GM23248 (cell line): Measurements from ENCODE around the gene KIF11. TPM values are rescaled to one million over a fixed set of nuclear protein-coding genes. Genes with fewer than 3 reads are reported as not detected.
A peak's percentile ranks its signal among the peaks of the same experiment; 100 is the strongest.

ENCODE experiments used
- DNase-seq: peaks from one replicate; pipeline ENCODE4 v3.0.0-alpha.2; 2015
- H2AFZ ChIP-seq: fragments of 200-600 bp; sonication (generic); 2 replicates; pipeline ENCODE4 v1.6.1; 2016; ENCODE audit warnings: antibody characterized with exemption
- H3F3A ChIP-seq: fragments of 200-600 bp; sonication (generic); 2 replicates; pipeline ENCODE4 v1.6.1; 2016; ENCODE audit warnings: mild to moderate bottlenecking, antibody characterized with exemption, mixed run types; ENCODE audit not compliant: insufficient read depth
- H3K27ac ChIP-seq: fragments of 200-600 bp; sonication (generic); 2 replicates; pipeline ENCODE4 v1.5.1; 2016; ENCODE audit warnings: mild to moderate bottlenecking
- H3K27me3 ChIP-seq: fragments of 200-600 bp; sonication (generic); replicated peaks from 2 replicates; pipeline ENCODE4 v1.6.1; 2016; ENCODE audit warnings: mild to moderate bottlenecking; ENCODE audit not compliant: insufficient read depth
- H3K36me3 ChIP-seq: fragments of 200-600 bp; sonication (generic); 2 replicates; pipeline ENCODE4 v1.6.1; 2016; ENCODE audit warnings: low read depth, mild to moderate bottlenecking
- H3K4me1 ChIP-seq: fragments of 200-600 bp; sonication (generic); 2 replicates; pipeline ENCODE4 v1.6.1; 2016; ENCODE audit warnings: mild to moderate bottlenecking; ENCODE audit not compliant: insufficient read depth
- H3K4me2 ChIP-seq: fragments of 200-600 bp; sonication (generic); one replicate; pipeline ENCODE4 v1.6.1; 2016; ENCODE audit warnings: mild to moderate bottlenecking; ENCODE audit not compliant: unreplicated experiment
- H3K4me3 ChIP-seq: fragments of 200-600 bp; sonication (generic); 2 replicates; pipeline ENCODE4 v1.5.1; 2016; ENCODE audit warnings: mild to moderate bottlenecking
- H3K79me2 ChIP-seq: fragments of 200-600 bp; sonication (generic); 2 replicates; pipeline ENCODE4 v1.6.1; 2016; ENCODE audit warnings: mild to moderate bottlenecking; ENCODE audit not compliant: insufficient read depth
- H3K9ac ChIP-seq: fragments of 200-600 bp; sonication (generic); 2 replicates; pipeline ENCODE4 v1.6.1; 2016; ENCODE audit warnings: mild to moderate bottlenecking
- H3K9me2 ChIP-seq: fragments of 200-600 bp; sonication (generic); 2 replicates; pipeline ENCODE4 v1.6.1; 2016; ENCODE audit warnings: mixed run types, mild to moderate bottlenecking, moderate library complexity; ENCODE audit not compliant: insufficient read depth
- H3K9me3 ChIP-seq: fragments of 200-600 bp; sonication (generic); one replicate; pipeline ENCODE4 v1.6.1; 2017; ENCODE audit warnings: low read depth
- H4K20me1 ChIP-seq: fragments of 200-600 bp; sonication (generic); 2 replicates; pipeline ENCODE4 v1.6.0; 2016; ENCODE audit not compliant: insufficient read depth
- EZH2 ChIP-seq: fragments of 200-600 bp; sonication (generic); IDR thresholded peaks from 2 replicates; pipeline ENCODE4 v1.6.1; 2018; ENCODE audit warnings: antibody characterized with exemption, mild to moderate bottlenecking; ENCODE audit not compliant: insufficient read depth, poor library complexity, severe bottlenecking
- EZH2phosphoT487 ChIP-seq: fragments of 200-600 bp; sonication (generic); IDR thresholded peaks from 2 replicates; pipeline ENCODE4 v1.6.1; 2018; ENCODE audit warnings: antibody characterized with exemption, moderate library complexity, mild to moderate bottlenecking, low read depth; ENCODE audit not compliant: insufficient read depth
- WGBS, 2 experiments: methylation state at CpG; one replicate each; pipeline ENCODE4 v1.1.6; 2015 to 2017; ENCODE audit warnings: low lambda C conversion rate in 2 of 2, low coverage in 1 of 2; ENCODE audit errors: missing lambda C conversion rate in 2 of 2; 5-methylcytosine and 5-hydroxymethylcytosine counted together
- in situ Hi-C: fragments of 300-500 bp; cut with MboI; formaldehyde crosslinking; loops from 2 replicates; pipeline ENCODE4 v1.15.0; 2020
- polyA plus RNA-seq: library from polyadenylated mRNA; unstranded; fragments of >200 nt; fragmentation: Nextera tagmentation; extraction: Ambion mirVana; gene quantifications from 2 replicates; pipeline ENCODE4 v1.2.1, GENCODE V29; 2016
- total RNA-seq: library from RNA; depleted of rRNA; stranded (reverse); fragments of >200 nt; shearing (Covaris generic); gene quantifications from 2 replicates; pipeline ENCODE4 v1.2.3, GENCODE V29; 2014

KIF11 gene
- total and polyA plus RNA-seq, 2 experiments from 2014 or later: 10.8 to 16.2 TPM

GRCh38 chr10:92688927-92689662 lies 96.2 kb downstream of the KIF11 start:
- 4 to 6% methylated on average over 51 to 62 of the region's 63 CpGs for WGBS, 2 experiments
- H3K27me3 ChIP-seq: peaks cover 44% of the 10 kb centered on the region

DNA sequence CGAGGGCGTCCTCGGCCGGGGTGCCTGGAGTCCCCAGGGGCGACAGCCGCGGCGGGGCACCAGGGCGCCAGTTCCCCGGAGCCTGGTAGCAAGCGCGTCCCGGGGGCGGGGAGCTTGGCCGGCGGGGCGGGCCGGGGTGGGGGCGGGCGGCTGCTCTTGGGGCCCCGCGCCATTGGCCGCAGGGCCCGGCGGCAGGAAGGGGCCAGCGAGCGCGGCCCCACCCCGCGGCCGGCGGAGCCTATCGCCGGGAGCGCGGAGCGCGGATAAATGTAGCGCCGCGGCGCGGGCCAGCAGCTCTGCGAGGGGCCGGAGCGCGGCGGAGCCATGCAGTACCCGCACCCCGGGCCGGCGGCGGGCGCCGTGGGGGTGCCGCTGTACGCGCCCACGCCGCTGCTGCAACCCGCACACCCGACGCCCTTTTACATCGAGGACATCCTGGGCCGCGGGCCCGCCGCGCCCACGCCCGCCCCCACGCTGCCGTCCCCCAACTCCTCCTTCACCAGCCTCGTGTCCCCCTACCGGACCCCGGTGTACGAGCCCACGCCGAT lies 96.8 kb downstream of the KIF11 start, which contains the start of gene HHEX:
Gene HHEX (plus strand): TSS at position 293 of the 548 bp plus-strand sequence. CDS start 32 bp downstream, at position 325.
- no peak within 1 kb of the TSS for H3K27ac ChIP-seq
- no peaks in the 10 kb centered on the region for H4K20me1 ChIP-seq
- H3K9me2 ChIP-seq: no peaks in the 10 kb centered on the region
- DNase-seq: peak; percentile 58
- H3K4me3 ChIP-seq: peak within 1 kb of the TSS; percentile 59
- H3K4me1 ChIP-seq: no peaks in the 10 kb centered on the region
- WGBS, 2 experiments: 2 to 5% methylated on average over 15 to 37 of the region's 79 CpGs
- in situ Hi-C loops: no loop called here
- peak within 1 kb of the TSS; percentile 67 for H2AFZ ChIP-seq
- TF ChIP-seq EZH2phosphoT487 (no peak), EZH2 (peak; percentile 17)
- no peak within 1 kb of the TSS for H3K9ac ChIP-seq
- peaks cover 49% of the 10 kb centered on the region for H3K27me3 ChIP-seq
- H3K79me2 ChIP-seq: no peaks in the 10 kb centered on the region
- H3K36me3 ChIP-seq: no peaks in the 10 kb centered on the region
- 0 out of 2 replicates have a peak, but pooled peaks cover 8% of the 10 kb centered on the region for H3F3A ChIP-seq
- no peaks in the 10 kb centered on the region for H3K9me3 ChIP-seq
- peak within 1 kb of the TSS; percentile 71 for H3K4me2 ChIP-seq

More at GRCh38 chr10:92688927-92689662, 96.2 kb downstream of the KIF11 start:
- in situ Hi-C loops: no loop called here
- H3K9me3 ChIP-seq: no peaks in the 10 kb centered on the region
- H3K36me3 ChIP-seq: no peaks in the 10 kb centered on the region
- H3F3A ChIP-seq: 0 out of 2 replicates have a peak, but pooled peaks cover 1% of the 10 kb centered on the region
- H3K4me1 ChIP-seq: no peaks in the 10 kb centered on the region
- H3K9me2 ChIP-seq: no peaks in the 10 kb centered on the region
- peak overlapping the region; percentile 67 for H2AFZ ChIP-seq
- peak overlapping the region; percentile 71 for H3K4me2 ChIP-seq
- no peak overlapping the region for H3K9ac ChIP-seq
- H3K4me3 ChIP-seq: peak overlapping the region; percentile 59
- H4K20me1 ChIP-seq: no peaks in the 10 kb centered on the region
- no peak overlapping the region for H3K27ac ChIP-seq
- no peaks in the 10 kb centered on the region for H3K79me2 ChIP-seq
- peak; percentile 45 for DNase-seq
- TF ChIP-seq EZH2phosphoT487 (0 out of 2 replicates have a peak, but pooled peaks have one; percentile 38), EZH2 (peak; percentile 83)

DNA sequence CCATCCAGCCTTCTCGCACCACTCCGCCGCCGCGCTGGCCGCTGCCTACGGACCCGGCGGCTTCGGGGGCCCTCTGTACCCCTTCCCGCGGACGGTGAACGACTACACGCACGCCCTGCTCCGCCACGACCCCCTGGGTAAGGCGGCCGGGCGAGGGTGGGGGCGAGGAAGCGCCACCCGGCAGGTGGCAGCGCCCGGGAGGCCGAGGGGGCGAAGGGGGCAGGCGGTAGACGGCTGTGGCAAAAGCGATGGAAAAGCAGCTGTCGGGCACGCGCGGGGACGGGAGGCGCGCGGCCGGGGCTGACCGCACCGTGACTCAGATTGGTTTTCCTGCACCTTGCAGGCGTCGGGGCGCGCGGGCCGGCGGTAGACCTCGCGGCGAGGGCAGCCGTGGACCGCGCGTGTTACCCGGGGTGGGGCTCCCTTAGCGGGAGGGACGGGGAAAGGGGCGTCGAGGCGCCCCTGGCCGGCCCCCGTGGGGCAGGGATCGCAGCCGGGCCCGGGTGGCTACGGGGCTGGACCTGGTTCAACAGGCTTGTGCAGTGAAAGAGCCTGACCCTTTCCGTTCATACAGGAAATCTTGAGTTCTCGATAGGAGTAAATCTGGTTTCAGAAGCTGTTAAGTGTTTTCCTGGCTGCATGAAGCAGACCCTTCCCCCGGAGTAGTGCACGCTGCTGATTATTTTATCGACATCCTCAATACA lies 97.4 kb downstream of the KIF11 start:
- no peak overlapping the region for H3K27ac ChIP-seq
- peak overlapping the region; percentile 36 for H3K4me2 ChIP-seq
- 8 to 16% methylated on average over 42 to 64 of the region's 73 CpGs for WGBS, 2 experiments
- DNase-seq: peak; percentile 66
- no peaks in the 10 kb centered on the region for H3K36me3 ChIP-seq
- H3K9me3 ChIP-seq: no peaks in the 10 kb centered on the region
- peak overlapping the region; percentile 67 for H2AFZ ChIP-seq
- no peaks in the 10 kb centered on the region for H3K9me2 ChIP-seq
- TF ChIP-seq EZH2: peak; percentile 55
- TF ChIP-seq EZH2phosphoT487: no peak
- no peaks in the 10 kb centered on the region for H3K79me2 ChIP-seq
- H3K27me3 ChIP-seq: peaks cover 55% of the 10 kb centered on the region
- in situ Hi-C loops: no loop called here
- H3K4me3 ChIP-seq: peak overlapping the region; percentile 59
- H3F3A ChIP-seq: 0 out of 2 replicates have a peak, but pooled peaks cover 14% of the 10 kb centered on the region
- H4K20me1 ChIP-seq: no peaks in the 10 kb centered on the region
- no peaks in the 10 kb centered on the region for H3K4me1 ChIP-seq
- H3K9ac ChIP-seq: no peak overlapping the region

GRCh38 chr10:92690915-92691590 lies 98.1 kb downstream of the KIF11 start:
- Histone ChIP-seq H3F3A (0 out of 2 replicates have a peak, but pooled peaks cover 14% of the 10 kb centered on the region), H3K9ac (no peak overlapping the region), H4K20me1 (no peaks in the 10 kb centered on the region), H3K4me2 (no peak overlapping the region), H3K36me3 (no peaks in the 10 kb centered on the region), H2AFZ (no peak overlapping the region), H3K9me3 (no peaks in the 10 kb centered on the region), H3K9me2 (no peaks in the 10 kb centered on the region), H3K4me3 (no peak overlapping the region), H3K79me2 (no peaks in the 10 kb centered on the region), H3K4me1 (no peaks in the 10 kb centered on the region), H3K27ac (no peak overlapping the region), H3K27me3 (peaks cover 58% of the 10 kb centered on the region)
- TF ChIP-seq EZH2phosphoT487 (0 out of 2 replicates have a peak, but pooled peaks have one; percentile 47), EZH2 (peak; percentile 53)
- WGBS, 2 experiments: 66% methylated on average over 30 of the region's 30 CpGs
- DNase-seq: no peak
- in situ Hi-C loops: no loop called here
